Ureter (tissue), 1 donor: ENCODE data around the gene PDK2. TPM values are rescaled to one million over a fixed set of nuclear protein-coding genes. Genes with fewer than 3 reads are reported as not detected.
A peak's percentile ranks its signal among the peaks of the same experiment; 100 is the strongest.
"Not testable (repeated sequence)": the region's sequence is repeated elsewhere in the genome, so short reads cannot be mapped to it uniquely, and the experiment has no call there.

ENCODE experiments used
- DNase-seq: peaks from one replicate; pipeline ENCODE4 v3.0.0-alpha.2; 2020; ENCODE audit warnings: low spot score
- total RNA-seq: library from RNA; stranded (reverse); gene quantifications from one replicate; pipeline ENCODE4 v1.2.4, GENCODE V29; 2023
- donor health status: DM: yes; HTN: yes; CAD: no.

PDK2 gene
- total RNA-seq, 1 donor from 2014 or later: 25.7 TPM

GRCh38 chr17:50058296-50058953 is 36.7 kb upstream of the PDK2 start:
- no peak for DNase-seq

- DNase-seq: no peak
Observed at GRCh38 chr17:50059256-50059655, 35.9 kb upstream of the PDK2 start.

- no peak for DNase-seq
Observed at GRCh38 chr17:50059759-50060273, 35.3 kb upstream of the PDK2 start.

- peak; percentile 86 for DNase-seq
Observed at GRCh38 chr17:50060951-50061712, 34.0 kb upstream of the PDK2 start.

GRCh38 chr17:50061713-50062045 is 33.5 kb upstream of the PDK2 start:
- DNase-seq: not testable (repeated sequence)

- peak; percentile 91 for DNase-seq
Observed at GRCh38 chr17:50062293-50063243, 32.6 kb upstream of the PDK2 start.

GRCh38 chr17:50063561-50064252 is 31.4 kb upstream of the PDK2 start:
- DNase-seq: no peak

- peak; percentile 82 for DNase-seq
Observed at GRCh38 chr17:50064253-50065001, 30.7 kb upstream of the PDK2 start.

- DNase-seq: no peak
Observed at GRCh38 chr17:50065056-50065455, 30.1 kb upstream of the PDK2 start.

- no peak for DNase-seq
Observed at GRCh38 chr17:50066995-50067394, 28.2 kb upstream of the PDK2 start.

GRCh38 chr17:50067996-50068395 is 27.2 kb upstream of the PDK2 start:
- no peak for DNase-seq

GRCh38 chr17:50070908-50071680 is 24.1 kb upstream of the PDK2 start:
- DNase-seq: no peak

- DNase-seq: no peak
Observed at GRCh38 chr17:50071692-50072091, 23.5 kb upstream of the PDK2 start.

- no peak for DNase-seq
Observed at GRCh38 chr17:50072130-50072529, 23.0 kb upstream of the PDK2 start.

GRCh38 chr17:50072925-50073324 is 22.2 kb upstream of the PDK2 start:
- DNase-seq: no peak

GRCh38 chr17:50074227-50074626 is 20.9 kb upstream of the PDK2 start:
- DNase-seq: no peak

- no peak for DNase-seq
Observed at GRCh38 chr17:50075446-50076032, 19.6 kb upstream of the PDK2 start.

- no peak for DNase-seq
Observed at GRCh38 chr17:50076221-50076590, 18.9 kb upstream of the PDK2 start.

- no peak for DNase-seq
Observed at GRCh38 chr17:50076591-50077235, 18.4 kb upstream of the PDK2 start.
